ENCODE data around the gene MMP24OS.

DNA sequence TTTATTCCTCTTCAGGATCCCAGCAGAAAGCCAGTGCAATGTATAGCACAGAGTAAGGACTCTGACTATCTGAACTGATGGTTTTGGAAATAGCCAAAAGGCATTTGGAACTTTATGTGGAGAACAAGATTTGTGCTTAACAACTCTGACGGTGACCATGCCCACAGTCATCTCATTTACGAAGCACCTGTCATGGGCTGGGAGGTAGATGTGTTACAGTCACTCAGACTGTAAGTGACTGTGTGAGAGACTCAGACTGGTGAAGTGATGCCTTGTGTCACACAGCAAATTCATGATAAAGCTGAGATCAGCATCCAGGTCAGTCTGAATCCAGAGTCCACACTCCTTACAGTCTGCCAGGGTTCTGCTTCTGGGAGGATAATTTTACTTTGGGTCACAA, 38.2 kb upstream of the MMP24OS start:
- no peak for TF ChIP-seq POLR2A (IDR thresholded peaks at IDR 0.05)
- TF ChIP-seq POLR2AphosphoS5 (IDR thresholded peaks at IDR 0.05), result no peak

Data from gastroesophageal sphincter (tissue), 2 donors.